Mesenchymal stem cell (in vitro differentiated cells and primary cell): ENCODE data around the gene PSORS1C2.

ENCODE experiments used
- DNase-seq: peaks from one replicate; pipeline ENCODE4 v3.0.0-alpha.2; 2013
- H2AFZ ChIP-seq: one replicate; pipeline ENCODE4 v1.6.1; 2013; ENCODE audit warnings: low read depth, mild to moderate bottlenecking, control low read depth, inconsistent platforms, low read length, moderate library complexity
- H2AK5ac ChIP-seq: 2 replicates; pipeline ENCODE4 v1.6.1; 2013; ENCODE audit warnings: low read length, moderate library complexity, mild to moderate bottlenecking, inconsistent platforms; ENCODE audit not compliant: severe bottlenecking
- H2BK120ac ChIP-seq: one replicate; pipeline ENCODE4 v1.6.1; 2013; ENCODE audit warnings: low read depth, mild to moderate bottlenecking, inconsistent platforms, low read length, moderate library complexity
- H2BK12ac ChIP-seq, 2 experiments: one replicate each; pipeline ENCODE4 v1.6.1; 2013; ENCODE audit warnings: inconsistent platforms in 2 of 2, low read length in 2 of 2, mild to moderate bottlenecking in 2 of 2, moderate library complexity in 2 of 2, control low read depth in 1 of 2
- H2BK15ac ChIP-seq: one replicate; pipeline ENCODE4 v1.6.1; 2013; ENCODE audit warnings: mild to moderate bottlenecking, low read depth, inconsistent platforms; ENCODE audit not compliant: poor library complexity, severe bottlenecking
- H2BK5ac ChIP-seq: 2 replicates; pipeline ENCODE4 v1.6.1; 2013; ENCODE audit warnings: low read depth, mild to moderate bottlenecking, low read length, control low read depth, inconsistent platforms; ENCODE audit not compliant: poor library complexity, severe bottlenecking
- H3K14ac ChIP-seq, 2 experiments: one replicate each; pipeline ENCODE4 v1.6.1; 2013; ENCODE audit warnings: inconsistent platforms in 2 of 2, low read length in 2 of 2, control low read depth in 1 of 2, mild to moderate bottlenecking in 1 of 2, moderate library complexity in 1 of 2
- H3K18ac ChIP-seq, 2 experiments: one replicate each; pipeline ENCODE4 v1.6.1; 2013; ENCODE audit warnings: inconsistent platforms in 2 of 2, low read length in 2 of 2, control low read depth in 1 of 2, low read depth in 1 of 2, mild to moderate bottlenecking in 1 of 2
- H3K23ac ChIP-seq, 2 experiments: one replicate each; pipeline ENCODE4 v1.6.1; 2013; ENCODE audit warnings: inconsistent platforms in 2 of 2, low read length in 2 of 2, mild to moderate bottlenecking in 2 of 2, moderate library complexity in 2 of 2, control low read depth in 1 of 2
- H3K27ac ChIP-seq: 2 replicates; pipeline ENCODE4 v1.5.1; 2013; ENCODE audit warnings: mild to moderate bottlenecking, moderate library complexity, low read length, control low read depth, inconsistent platforms; ENCODE audit not compliant: poor library complexity, severe bottlenecking
- H3K27me3 ChIP-seq, 2 experiments: 2 replicates each; pipeline versions ENCODE4 v1.6.1 to v1.7.0; 2013; ENCODE audit warnings: low read length in 2 of 2, mild to moderate bottlenecking in 2 of 2, moderate library complexity in 2 of 2, control low read depth in 1 of 2, inconsistent platforms in 1 of 2; ENCODE audit not compliant: control insufficient read depth in 1 of 2, insufficient read depth in 1 of 2
- H3K36me3 ChIP-seq, 2 experiments: 2 replicates each; pipeline versions ENCODE4 v1.6.1 to v1.7.0; 2013; ENCODE audit warnings: low read length in 2 of 2, control low read depth in 1 of 2, inconsistent platforms in 1 of 2, low read depth in 1 of 2, mild to moderate bottlenecking in 1 of 2; ENCODE audit not compliant: insufficient read depth in 2 of 2, control insufficient read depth in 1 of 2
- H3K4ac ChIP-seq, 2 experiments: one replicate each; pipeline ENCODE4 v1.6.1; 2013; ENCODE audit warnings: inconsistent platforms in 2 of 2, low read length in 2 of 2, mild to moderate bottlenecking in 2 of 2, moderate library complexity in 2 of 2, control low read depth in 1 of 2, low read depth in 1 of 2
- H3K4me1 ChIP-seq: 2 replicates; pipeline ENCODE4 v1.6.1; 2013; ENCODE audit warnings: low read depth, low read length, control low read depth; ENCODE audit not compliant: control insufficient read depth, insufficient read depth
- H3K4me2 ChIP-seq: 2 replicates; pipeline ENCODE4 v1.6.1; 2013; ENCODE audit warnings: low read length, mild to moderate bottlenecking, inconsistent platforms; ENCODE audit not compliant: poor library complexity, severe bottlenecking
- H3K4me3 ChIP-seq, 2 experiments: 2 replicates each; pipeline versions ENCODE4 v1.5.1 to v1.7.0; 2013; ENCODE audit warnings: low read length in 2 of 2, mild to moderate bottlenecking in 2 of 2, control low read depth in 1 of 2, low read depth in 1 of 2; ENCODE audit not compliant: insufficient read depth in 1 of 2
- H3K79me1 ChIP-seq: replicated peaks from 2 replicates; pipeline ENCODE4 v1.6.1; 2013; ENCODE audit warnings: mild to moderate bottlenecking, control low read depth, low read length, inconsistent platforms; ENCODE audit not compliant: poor library complexity, severe bottlenecking
- H3K9ac ChIP-seq: 2 replicates; pipeline ENCODE4 v1.7.0; 2013; ENCODE audit warnings: mild to moderate bottlenecking, low read length, moderate library complexity
- H3K9me3 ChIP-seq: 2 replicates; pipeline ENCODE4 v1.7.0; 2013; ENCODE audit warnings: mild to moderate bottlenecking, low read length; ENCODE audit not compliant: control insufficient read depth
- H4K8ac ChIP-seq: one replicate; pipeline ENCODE4 v1.6.1; 2013; ENCODE audit warnings: inconsistent platforms, mild to moderate bottlenecking, low read length, moderate library complexity
- H4K91ac ChIP-seq: one replicate; pipeline ENCODE4 v1.6.1; 2013; ENCODE audit warnings: mild to moderate bottlenecking, low read length, inconsistent platforms
- WGBS: methylation state at CpG from one replicate; pipeline ENCODE4 v1.1.7; 2013; ENCODE audit warnings: mixed read lengths; 5-methylcytosine and 5-hydroxymethylcytosine counted together

PSORS1C2 gene

GRCh38 chr6:31130751-31131150, 8.1 kb downstream of the PSORS1C2 start:
- Histone ChIP-seq H3K4me2 (no peak overlapping the region), H2BK15ac (no peak overlapping the region), H4K91ac (no peak overlapping the region), H3K4me1 (peaks cover 10% of the 10 kb centered on the region), H2BK5ac (no peak overlapping the region), H3K79me1 (no peaks in the 10 kb centered on the region), H2BK120ac (no peak overlapping the region), H3K36me3 (peaks cover 0 to 2% of the 10 kb centered on the region in 2 experiments), H2AFZ (no peak overlapping the region), H3K4me3 (no peak overlapping the region), H3K27me3 (peaks cover 13 to 29% of the 10 kb centered on the region in 2 experiments), H3K18ac (no peak overlapping the region), H3K27ac (no peak overlapping the region), H3K9ac (no peak overlapping the region), H3K23ac (no peak overlapping the region), H3K14ac (no peak overlapping the region), H4K8ac (no peak overlapping the region), H3K4ac (no peak overlapping the region), H2AK5ac (no peak overlapping the region), H2BK12ac (no peak overlapping the region), H3K9me3 (no peaks in the 10 kb centered on the region)
- 91% methylated on average over 2 of the region's 3 CpGs for WGBS
- DNase-seq = no peak

GRCh38 chr6:31129130-31129529, 9.7 kb downstream of the PSORS1C2 start:
- no peak overlapping the region for H3K4me3 ChIP-seq
- H3K79me1 ChIP-seq = no peaks in the 10 kb centered on the region
- peaks cover 13 to 29% of the 10 kb centered on the region in 2 experiments for H3K27me3 ChIP-seq
- H3K4ac ChIP-seq = no peak overlapping the region
- no peak overlapping the region for H3K9ac ChIP-seq
- no peak overlapping the region for H3K27ac ChIP-seq
- no peak overlapping the region for H2BK5ac ChIP-seq
- H3K4me2 ChIP-seq = no peak overlapping the region
- no peak overlapping the region for H2AFZ ChIP-seq
- H3K14ac ChIP-seq = no peak overlapping the region
- peaks cover 0 to 2% of the 10 kb centered on the region in 2 experiments for H3K36me3 ChIP-seq
- WGBS = 87% methylated on average over 3 of the region's 4 CpGs
- H4K91ac ChIP-seq = no peak overlapping the region
- no peak overlapping the region for H2BK120ac ChIP-seq
- H3K9me3 ChIP-seq = no peaks in the 10 kb centered on the region
- no peak overlapping the region for H3K23ac ChIP-seq
- H2BK12ac ChIP-seq = no peak overlapping the region
- no peak overlapping the region for H2AK5ac ChIP-seq
- no peak overlapping the region for H4K8ac ChIP-seq
- no peak for DNase-seq
- H2BK15ac ChIP-seq = no peak overlapping the region
- no peak overlapping the region for H3K18ac ChIP-seq
- H3K4me1 ChIP-seq = peaks cover 18% of the 10 kb centered on the region

GRCh38 chr6:31128093-31128676, 10.7 kb downstream of the PSORS1C2 start:
- Histone ChIP-seq H3K9ac (no peak overlapping the region), H4K91ac (no peak overlapping the region), H2BK15ac (no peak overlapping the region), H2BK12ac (no peak overlapping the region), H3K14ac (no peak overlapping the region), H3K23ac (no peak overlapping the region), H3K27me3 (peaks cover 13 to 31% of the 10 kb centered on the region in 2 experiments), H3K4me1 (peaks cover 27% of the 10 kb centered on the region), H3K79me1 (no peaks in the 10 kb centered on the region), H2AFZ (no peak overlapping the region), H3K4ac (no peak overlapping the region), H3K9me3 (no peaks in the 10 kb centered on the region), H4K8ac (no peak overlapping the region), H2BK120ac (no peak overlapping the region), H2BK5ac (no peak overlapping the region), H3K18ac (no peak overlapping the region), H3K4me2 (no peak overlapping the region), H3K27ac (no peak overlapping the region), H2AK5ac (no peak overlapping the region), H3K4me3 (no peak overlapping the region), H3K36me3 (peaks cover 0 to 2% of the 10 kb centered on the region in 2 experiments)
- peak; percentile 45 for DNase-seq
- 1% methylated on average over 8 of the region's 8 CpGs for WGBS

- Histone ChIP-seq H3K4me2 (no peak overlapping the region), H3K27ac (no peak overlapping the region), H3K79me1 (no peaks in the 10 kb centered on the region), H3K23ac (no peak overlapping the region), H2AK5ac (peak overlapping the region; percentile 8), H3K18ac (no peak overlapping the region), H2BK15ac (no peak overlapping the region), H3K36me3 (peaks cover 0 to 2% of the 10 kb centered on the region in 2 experiments), H3K27me3 (peaks cover 13 to 36% of the 10 kb centered on the region in 2 experiments), H3K4me1 (peaks cover 36% of the 10 kb centered on the region), H3K4ac (no peak overlapping the region), H2AFZ (no peak overlapping the region), H2BK12ac (no peak overlapping the region), H3K9ac (no peak overlapping the region), H3K14ac (no peak overlapping the region), H2BK5ac (no peak overlapping the region), H2BK120ac (no peak overlapping the region), H3K4me3 (no peak overlapping the region), H4K91ac (peak overlapping the region; percentile 28), H3K9me3 (no peaks in the 10 kb centered on the region), H4K8ac (no peak overlapping the region)
- DNase-seq = no peak
- 71% methylated on average over 16 of the region's 16 CpGs for WGBS
Observed at GRCh38 chr6:31126396-31127175, 12.3 kb downstream of the PSORS1C2 start.
